MM.1S (cell line): ENCODE results near the gene ODF2.

ENCODE experiments used
- DNase-seq: peaks from one replicate; pipeline ENCODE4 v3.0.0-alpha.2; 2015
- H2AFZ ChIP-seq: fragments of 300-600 bp; sonication (generic); 2 replicates; pipeline ENCODE4 v1.6.0; 2016; ENCODE audit warnings: antibody characterized with exemption, low read length
- H3F3A ChIP-seq: fragments of 300-600 bp; sonication (generic); 2 replicates; pipeline ENCODE4 v1.6.1; 2016; ENCODE audit warnings: mild to moderate bottlenecking, antibody characterized with exemption, low read length, moderate library complexity, mixed read lengths; ENCODE audit not compliant: insufficient read depth
- H3K27ac ChIP-seq: fragments of 300-600 bp; sonication (generic); 2 replicates; pipeline ENCODE4 v1.5.1; 2016; ENCODE audit warnings: mild to moderate bottlenecking, low read length
- H3K27me3 ChIP-seq: fragments of 300-600 bp; sonication (generic); replicated peaks from 2 replicates; pipeline ENCODE4 v1.6.0; 2016; ENCODE audit warnings: low read length; ENCODE audit not compliant: insufficient read depth
- H3K36me3 ChIP-seq: fragments of 300-600 bp; sonication (generic); replicated peaks from 2 replicates; pipeline ENCODE4 v1.6.1; 2016; ENCODE audit warnings: mild to moderate bottlenecking, low read length, mixed read lengths; ENCODE audit not compliant: insufficient read depth
- H3K4me1 ChIP-seq: fragments of 300-600 bp; sonication (generic); 2 replicates; pipeline ENCODE4 v1.6.1; 2016; ENCODE audit warnings: low read length, mixed read lengths
- H3K4me2 ChIP-seq: fragments of 300-600 bp; sonication (generic); 2 replicates; pipeline ENCODE4 v1.6.0; 2016; ENCODE audit warnings: low read depth, low read length
- H3K4me3 ChIP-seq: fragments of 300-600 bp; sonication (generic); 2 replicates; pipeline ENCODE4 v1.5.1; 2016; ENCODE audit warnings: low read length, mixed read lengths
- H3K79me2 ChIP-seq: fragments of 300-600 bp; sonication (generic); 2 replicates; pipeline ENCODE4 v1.6.1; 2016; ENCODE audit warnings: mixed run types, low read length, mixed read lengths
- H3K9ac ChIP-seq: fragments of 300-600 bp; sonication (generic); 2 replicates; pipeline ENCODE4 v1.6.1; 2016; ENCODE audit warnings: low read length, mixed read lengths
- H3K9me2 ChIP-seq: fragments of 300-600 bp; sonication (generic); replicated peaks from 2 replicates; pipeline ENCODE4 v1.6.1; 2016; ENCODE audit warnings: mild to moderate bottlenecking, low read length, mixed read lengths; ENCODE audit not compliant: insufficient read depth
- H3K9me3 ChIP-seq: fragments of 300-600 bp; sonication (generic); replicated peaks from 2 replicates; pipeline ENCODE4 v1.6.1; 2016; ENCODE audit warnings: mild to moderate bottlenecking, low read length, mixed read lengths; ENCODE audit not compliant: insufficient read depth
- H4K20me1 ChIP-seq: fragments of 300-600 bp; sonication (generic); 2 replicates; pipeline ENCODE4 v1.6.1; 2016; ENCODE audit warnings: mild to moderate bottlenecking, low read length, moderate library complexity, mixed read lengths; ENCODE audit not compliant: insufficient read depth
- EZH2 ChIP-seq: fragments of 300-600 bp; sonication (generic); optimal IDR thresholded peaks from 2 replicates; pipeline ENCODE3; 2017; ENCODE audit warnings: low read depth, mild to moderate bottlenecking, antibody characterized with exemption, low read length, mixed read lengths
- EZH2phosphoT487 ChIP-seq: fragments of 300-600 bp; sonication (generic); IDR thresholded peaks from 2 replicates; pipeline ENCODE4 v1.6.1; 2018; ENCODE audit warnings: antibody characterized with exemption, low read length
- TF ChIP-seq, protein P1 (sequence below): fragments of 300-600 bp; sonication (generic); IDR thresholded peaks from 2 replicates; pipeline ENCODE4 v1.5.1; 2016; ENCODE audit warnings: antibody characterized with exemption, low read length, mixed read lengths

The ODF2 gene

DNA sequence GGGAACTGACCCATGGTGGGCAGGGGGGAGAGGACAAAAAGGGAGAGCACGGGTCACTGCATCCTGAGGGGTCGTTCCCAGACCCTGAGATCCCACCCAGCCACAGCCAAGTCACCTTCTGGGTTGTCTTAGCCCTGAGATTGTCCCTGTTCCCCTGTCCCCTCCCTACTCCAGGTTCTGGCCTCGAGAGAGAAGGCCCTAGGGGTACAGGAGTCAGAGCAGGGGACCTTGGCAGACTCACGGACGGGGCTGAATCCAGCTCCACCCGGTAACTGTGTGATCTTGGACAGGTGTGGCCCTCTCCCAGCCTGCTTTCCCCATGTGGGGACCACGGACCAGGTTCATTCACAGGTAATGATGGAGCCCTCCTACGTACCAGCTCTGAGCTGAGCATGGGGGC, 46.4 kb upstream of the ODF2 start:
- Histone ChIP-seq H3K27me3 (peaks cover 10% of the 10 kb centered on the region), H3K9ac (no peak overlapping the region), H3K4me1 (no peaks in the 10 kb centered on the region; the same call in 1 of the 2 replicates), H3K4me2 (no peak overlapping the region), H3F3A (no peaks in the 10 kb centered on the region), H3K9me3 (no peaks in the 10 kb centered on the region), H3K27ac (no peak overlapping the region), H3K4me3 (no peak overlapping the region), H2AFZ (no peak overlapping the region), H3K79me2 (no peaks in the 10 kb centered on the region), H4K20me1 (no peaks in the 10 kb centered on the region), H3K36me3 (no peaks in the 10 kb centered on the region), H3K9me2 (no peaks in the 10 kb centered on the region)
- TF ChIP-seq, protein P1, sequence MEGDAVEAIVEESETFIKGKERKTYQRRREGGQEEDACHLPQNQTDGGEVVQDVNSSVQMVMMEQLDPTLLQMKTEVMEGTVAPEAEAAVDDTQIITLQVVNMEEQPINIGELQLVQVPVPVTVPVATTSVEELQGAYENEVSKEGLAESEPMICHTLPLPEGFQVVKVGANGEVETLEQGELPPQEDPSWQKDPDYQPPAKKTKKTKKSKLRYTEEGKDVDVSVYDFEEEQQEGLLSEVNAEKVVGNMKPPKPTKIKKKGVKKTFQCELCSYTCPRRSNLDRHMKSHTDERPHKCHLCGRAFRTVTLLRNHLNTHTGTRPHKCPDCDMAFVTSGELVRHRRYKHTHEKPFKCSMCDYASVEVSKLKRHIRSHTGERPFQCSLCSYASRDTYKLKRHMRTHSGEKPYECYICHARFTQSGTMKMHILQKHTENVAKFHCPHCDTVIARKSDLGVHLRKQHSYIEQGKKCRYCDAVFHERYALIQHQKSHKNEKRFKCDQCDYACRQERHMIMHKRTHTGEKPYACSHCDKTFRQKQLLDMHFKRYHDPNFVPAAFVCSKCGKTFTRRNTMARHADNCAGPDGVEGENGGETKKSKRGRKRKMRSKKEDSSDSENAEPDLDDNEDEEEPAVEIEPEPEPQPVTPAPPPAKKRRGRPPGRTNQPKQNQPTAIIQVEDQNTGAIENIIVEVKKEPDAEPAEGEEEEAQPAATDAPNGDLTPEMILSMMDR, result no peak
- TF ChIP-seq EZH2, result no peak
- TF ChIP-seq EZH2phosphoT487, result no peak
- DNase-seq, result no peak

DNA sequence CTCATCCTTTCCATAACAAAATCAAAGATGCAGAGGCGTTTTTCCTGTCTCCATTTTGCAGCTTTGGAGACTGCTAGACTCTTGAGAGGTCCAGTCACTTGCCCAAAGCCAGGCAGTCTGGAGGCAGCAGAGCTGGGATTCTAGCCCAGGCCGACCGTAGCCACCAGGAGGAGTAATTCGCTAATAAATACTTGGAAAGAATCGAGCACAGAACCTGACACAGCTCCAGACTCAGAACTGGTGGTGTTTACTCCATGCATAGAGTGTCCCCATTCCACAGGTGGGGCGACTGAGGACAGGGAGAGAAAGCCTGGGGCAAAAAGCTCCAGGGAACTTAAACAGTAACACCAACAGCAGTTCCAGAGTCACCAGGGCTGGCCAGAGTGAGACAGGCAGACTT, 45.8 kb upstream of the ODF2 start:
- Histone ChIP-seq H3K9ac (no peak overlapping the region), H3K27me3 (peaks cover 10% of the 10 kb centered on the region), H3K4me1 (no peaks in the 10 kb centered on the region; the same call in 1 of the 2 replicates)

DNA sequence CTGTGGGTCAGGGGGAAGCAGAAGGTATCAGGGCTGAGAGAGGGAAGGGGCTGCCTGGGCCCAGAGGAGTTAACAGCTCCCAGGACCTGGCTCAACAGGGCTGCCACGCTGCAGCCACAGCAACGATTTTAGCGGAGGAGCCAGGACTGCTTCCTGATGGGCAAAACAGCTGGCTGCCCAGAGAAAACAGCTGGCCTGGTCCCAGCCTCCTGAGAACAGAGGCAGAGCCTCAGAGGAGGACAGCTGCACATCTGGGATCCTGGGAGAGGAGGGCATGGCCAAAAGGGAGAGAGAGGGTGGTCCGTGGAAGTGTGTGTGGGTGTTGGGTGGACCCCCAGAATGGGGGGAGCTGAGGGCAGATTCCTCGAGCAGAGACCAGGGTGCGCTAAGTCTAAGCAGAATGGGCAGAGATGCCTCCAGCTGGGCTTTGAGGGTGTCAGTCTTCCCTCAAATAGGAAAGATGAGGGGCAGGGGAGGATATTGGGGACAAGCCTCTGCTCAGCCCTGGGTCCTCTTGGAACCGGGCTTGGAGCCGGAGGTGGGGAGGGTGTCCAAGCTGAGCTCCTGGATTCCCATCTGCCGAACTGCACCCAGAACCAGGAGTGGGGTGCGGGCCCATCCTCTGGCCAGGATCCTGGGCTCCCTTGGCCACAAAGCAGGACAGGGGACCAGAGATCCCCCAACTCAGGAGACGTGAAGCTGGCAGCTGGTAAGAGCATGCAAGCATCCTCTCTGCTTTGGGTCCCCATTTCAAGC, 44.3 kb upstream of the ODF2 start:
- H3K36me3 ChIP-seq, result no peaks in the 10 kb centered on the region
- no peak overlapping the region for H3K27ac ChIP-seq
- DNase-seq, result no peak
- H3K4me3 ChIP-seq, result no peak overlapping the region
- H3K9ac ChIP-seq, result no peak overlapping the region
- TF ChIP-seq EZH2phosphoT487 (no peak), EZH2 (no peak)
- TF ChIP-seq, protein P1, result no peak
- H3K4me2 ChIP-seq, result no peak overlapping the region
- H2AFZ ChIP-seq, result no peak overlapping the region
- H4K20me1 ChIP-seq, result no peaks in the 10 kb centered on the region
- H3K79me2 ChIP-seq, result no peaks in the 10 kb centered on the region
- H3K9me3 ChIP-seq, result no peaks in the 10 kb centered on the region
- peaks cover 10% of the 10 kb centered on the region; the same call in 1 of the 2 replicates for H3K27me3 ChIP-seq
- H3K9me2 ChIP-seq, result no peaks in the 10 kb centered on the region
- no peaks in the 10 kb centered on the region for H3F3A ChIP-seq
- H3K4me1 ChIP-seq, result no peaks in the 10 kb centered on the region; the same call in 1 of the 2 replicates

More for the DNA sequence above, 45.8 kb upstream of the ODF2 start:
- DNase-seq, result no peak
- Histone ChIP-seq H3K4me3 (no peak overlapping the region), H3K27ac (no peak overlapping the region), H2AFZ (no peak overlapping the region), H3K79me2 (no peaks in the 10 kb centered on the region), H3K4me2 (no peak overlapping the region), H3K36me3 (no peaks in the 10 kb centered on the region), H4K20me1 (no peaks in the 10 kb centered on the region), H3K9me2 (no peaks in the 10 kb centered on the region), H3F3A (no peaks in the 10 kb centered on the region), H3K9me3 (no peaks in the 10 kb centered on the region)
- TF ChIP-seq EZH2phosphoT487, result no peak
- TF ChIP-seq, protein P1, result peak; percentile 18; the same call in 1 of the 2 replicates
